Endothelial cell of umbilical vein (primary cell): Measurements from ENCODE around the gene STK39.

Source experiments
- EZH2 ChIP-seq: IDR thresholded peaks from 2 replicates; pipeline ENCODE4 v1.6.1; 2012; ENCODE audit warnings: borderline replicate concordance, low read depth, mild to moderate bottlenecking, moderate library complexity, low read length, inconsistent platforms; ENCODE audit not compliant: severe bottlenecking
- FOS ChIP-seq: IDR thresholded peaks from 2 replicates; pipeline ENCODE4 v1.6.1; 2011; ENCODE audit warnings: mild to moderate bottlenecking, low read length, moderate library complexity, borderline replicate concordance; ENCODE audit not compliant: insufficient read depth
- GATA2 ChIP-seq: IDR thresholded peaks from 2 replicates; pipeline ENCODE4 v1.7.0; 2011; ENCODE audit warnings: low read depth, mild to moderate bottlenecking, moderate library complexity, mixed read lengths, low read length; ENCODE audit not compliant: insufficient read length, insufficient read depth
- MAX ChIP-seq: IDR thresholded peaks from 2 replicates; pipeline ENCODE4 v1.6.1; 2011; ENCODE audit not compliant: insufficient read depth, insufficient read length
- MYC ChIP-seq: IDR thresholded peaks from one replicate; pipeline ENCODE4 v1.6.1; 2011; ENCODE audit warnings: mild to moderate bottlenecking, low read depth, low read length
- POLR2A ChIP-seq: IDR thresholded peaks from 2 replicates; pipeline ENCODE4 v1.6.1; 2012; ENCODE audit warnings: low read depth, mild to moderate bottlenecking, control low read depth, low read length
- POLR2AphosphoS5 ChIP-seq: IDR thresholded peaks from 2 replicates; pipeline ENCODE4 v1.6.1; 2012; ENCODE audit warnings: low read depth, mild to moderate bottlenecking, control low read depth, low read length, moderate library complexity; ENCODE audit not compliant: insufficient read depth
- TF ChIP-seq, protein P1 (sequence below), 2 donors: IDR thresholded peaks; 1 replicate in 1 of 2; 2 replicates in 1 of 2; pipeline ENCODE4 v1.5.1; 2011; ENCODE audit warnings: low read length in 2 of 2, mild to moderate bottlenecking in 2 of 2, moderate library complexity in 2 of 2, control low read depth in 1 of 2, inconsistent platforms in 1 of 2, low read depth in 1 of 2; ENCODE audit not compliant: insufficient read depth in 1 of 2; ENCODE audit errors: extremely low read depth in 1 of 2

GRCh38 chr2:168147830-168148794 is 99.3 kb downstream of the STK39 start:
- TF ChIP-seq, protein P1, sequence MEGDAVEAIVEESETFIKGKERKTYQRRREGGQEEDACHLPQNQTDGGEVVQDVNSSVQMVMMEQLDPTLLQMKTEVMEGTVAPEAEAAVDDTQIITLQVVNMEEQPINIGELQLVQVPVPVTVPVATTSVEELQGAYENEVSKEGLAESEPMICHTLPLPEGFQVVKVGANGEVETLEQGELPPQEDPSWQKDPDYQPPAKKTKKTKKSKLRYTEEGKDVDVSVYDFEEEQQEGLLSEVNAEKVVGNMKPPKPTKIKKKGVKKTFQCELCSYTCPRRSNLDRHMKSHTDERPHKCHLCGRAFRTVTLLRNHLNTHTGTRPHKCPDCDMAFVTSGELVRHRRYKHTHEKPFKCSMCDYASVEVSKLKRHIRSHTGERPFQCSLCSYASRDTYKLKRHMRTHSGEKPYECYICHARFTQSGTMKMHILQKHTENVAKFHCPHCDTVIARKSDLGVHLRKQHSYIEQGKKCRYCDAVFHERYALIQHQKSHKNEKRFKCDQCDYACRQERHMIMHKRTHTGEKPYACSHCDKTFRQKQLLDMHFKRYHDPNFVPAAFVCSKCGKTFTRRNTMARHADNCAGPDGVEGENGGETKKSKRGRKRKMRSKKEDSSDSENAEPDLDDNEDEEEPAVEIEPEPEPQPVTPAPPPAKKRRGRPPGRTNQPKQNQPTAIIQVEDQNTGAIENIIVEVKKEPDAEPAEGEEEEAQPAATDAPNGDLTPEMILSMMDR (IDR thresholded peaks at IDR 0.05; ENCODE audit: extremely low read depth in 1 of 2, insufficient read depth in 1 of 2, low read depth in 1 of 2, low read length in 2 of 2), result no peak
- TF ChIP-seq POLR2A (no peak), EZH2 (no peak), POLR2AphosphoS5 (no peak), FOS (no peak), MAX (no peak), MYC (no peak), GATA2 (no peak)
